IMR-90 (cell line): ENCODE results near the gene MYT1. TPM values are rescaled to one million over a fixed set of nuclear protein-coding genes. Genes with fewer than 3 reads are reported as not detected.

Source experiments
- ATAC-seq: fragments of 200-7000 bp; cut with Tn5 transposase; 2 replicates; pipeline ENCODE4 v1.9.1; 2020; ENCODE audit warnings: low read depth, mild to moderate bottlenecking, moderate library complexity
- BruUV-seq: library from RNA; stranded (reverse); fragments of 400-500 nt; replicated peaks from 2 replicates; lab custom pipeline; 2021; lab: Mats Ljungman, UMichigan
- CTCF ChIA-PET: fragments of 300-600 bp; formaldehyde crosslinking; extraction: SDS; loops from one replicate; lab custom pipeline; 2021; ENCODE audit warnings: antibody characterized with exemption; lab: Yijun Ruan, JAX
- POLR2A ChIA-PET: fragments of 300-600 bp; sonication (Branson Sonifier 250); formaldehyde crosslinking; loops from one replicate; lab custom pipeline; 2022; ENCODE audit warnings: antibody characterized with exemption; ENCODE audit not compliant: unreplicated experiment; lab: Charles Lee
- DNase-seq: peaks from one replicate; pipeline ENCODE4 v3.0.0; 2013
- H2AFZ ChIP-seq: replicated peaks from 2 replicates; pipeline ENCODE3; 2013; ENCODE audit warnings: low read length, mild to moderate bottlenecking; ENCODE audit not compliant: poor library complexity
- H2AK5ac ChIP-seq: 2 replicates; pipeline ENCODE4 v1.6.1; 2013; ENCODE audit warnings: low read depth, low read length, inconsistent platforms
- H2AK9ac ChIP-seq: replicated peaks from 2 replicates; pipeline ENCODE3; 2013; ENCODE audit warnings: mild to moderate bottlenecking, low read depth, low read length, moderate library complexity; ENCODE audit not compliant: poor library complexity
- H2BK120ac ChIP-seq: 2 replicates; pipeline ENCODE4 v1.6.1; 2013; ENCODE audit warnings: low read depth, low read length, inconsistent platforms
- H2BK15ac ChIP-seq: 3 replicates; pipeline ENCODE4 v1.6.1; 2013; ENCODE audit warnings: low read depth, low read length, inconsistent platforms
- H2BK20ac ChIP-seq: 2 replicates; pipeline ENCODE4 v1.6.1; 2013; ENCODE audit warnings: low read depth, mild to moderate bottlenecking, inconsistent platforms, low read length, moderate library complexity
- H2BK5ac ChIP-seq: 2 replicates; pipeline ENCODE4 v1.6.1; 2013; ENCODE audit warnings: mild to moderate bottlenecking, low read depth, low read length, inconsistent platforms; ENCODE audit not compliant: poor library complexity, severe bottlenecking
- H3K14ac ChIP-seq: replicated peaks from 2 replicates; pipeline ENCODE4 v1.6.1; 2013; ENCODE audit warnings: low read depth, low read length, inconsistent platforms
- H3K18ac ChIP-seq: 2 replicates; pipeline ENCODE4 v1.6.1; 2013; ENCODE audit warnings: low read depth, low read length, control low read depth
- H3K23ac ChIP-seq: 2 replicates; pipeline ENCODE4 v1.6.1; 2013; ENCODE audit warnings: low read depth, low read length, inconsistent platforms
- H3K27ac ChIP-seq: 2 replicates; pipeline ENCODE4 v1.5.1; 2013; ENCODE audit warnings: mild to moderate bottlenecking, control low read depth, low read length; ENCODE audit not compliant: insufficient read depth
- H3K27me3 ChIP-seq: 2 replicates; pipeline ENCODE4 v1.6.1; 2013; ENCODE audit warnings: low read length; ENCODE audit not compliant: control insufficient read depth, insufficient read depth
- H3K36me3 ChIP-seq: 2 replicates; pipeline ENCODE4 v1.6.1; 2013; ENCODE audit warnings: low read length, mixed read lengths; ENCODE audit not compliant: control insufficient read depth, insufficient read depth
- H3K4ac ChIP-seq: 2 replicates; pipeline ENCODE4 v1.6.1; 2013; ENCODE audit warnings: low read depth, low read length, inconsistent platforms
- H3K4me1 ChIP-seq: 2 replicates; pipeline ENCODE4 v1.6.1; 2013; ENCODE audit warnings: low read length, mixed read lengths; ENCODE audit not compliant: control insufficient read depth, insufficient read depth
- H3K4me2 ChIP-seq: 2 replicates; pipeline ENCODE4 v1.6.1; 2013; ENCODE audit warnings: low read depth, mild to moderate bottlenecking, control low read depth, low read length, moderate library complexity
- H3K4me3 ChIP-seq: 2 replicates; pipeline ENCODE4 v1.5.1; 2013; ENCODE audit warnings: low read depth, mild to moderate bottlenecking, control low read depth, low read length, moderate library complexity; ENCODE audit not compliant: insufficient read depth
- H3K56ac ChIP-seq: 2 replicates; pipeline ENCODE4 v1.6.1; 2013; ENCODE audit warnings: low read length, inconsistent platforms; ENCODE audit not compliant: insufficient read depth; ENCODE audit errors: extremely low read depth
- H3K79me1 ChIP-seq, 2 experiments: 2 replicates each; pipeline ENCODE4 v1.6.1; 2013; ENCODE audit warnings: low read length in 2 of 2, inconsistent platforms in 1 of 2, low read depth in 1 of 2
- H3K9ac ChIP-seq: 2 replicates; pipeline ENCODE4 v1.6.1; 2013; ENCODE audit warnings: low read depth, low read length, control low read depth
- H3K9me1 ChIP-seq: 2 replicates; pipeline ENCODE4 v1.6.1; 2013; ENCODE audit warnings: low read length, inconsistent platforms; ENCODE audit not compliant: insufficient read depth
- H3K9me3 ChIP-seq: 2 replicates; pipeline ENCODE4 v1.6.1; 2013; ENCODE audit warnings: low read length; ENCODE audit not compliant: control insufficient read depth, insufficient read depth
- H4K20me1 ChIP-seq: 2 replicates; pipeline ENCODE4 v1.6.1; 2013; ENCODE audit warnings: low read length, inconsistent platforms; ENCODE audit not compliant: insufficient read depth
- H4K5ac ChIP-seq: 2 replicates; pipeline ENCODE4 v1.6.1; 2013; ENCODE audit warnings: mild to moderate bottlenecking, low read depth, low read length, control low read depth
- H4K8ac ChIP-seq, 2 experiments: 2 replicates each; pipeline ENCODE4 v1.6.1; 2013; ENCODE audit warnings: low read depth in 2 of 2, low read length in 2 of 2, control low read depth in 1 of 2, inconsistent platforms in 1 of 2
- H4K91ac ChIP-seq: 2 replicates; pipeline ENCODE4 v1.6.1; 2013; ENCODE audit warnings: low read depth, low read length, inconsistent platforms; ENCODE audit not compliant: insufficient read depth
- BHLHE40 ChIP-seq: fragments of 150-350 bp; IDR thresholded peaks from 2 replicates; pipeline ENCODE4 v1.6.1; 2016; ENCODE audit warnings: mild to moderate bottlenecking, low read depth, low read length
- CTCF ChIP-seq: conservative IDR thresholded peaks from 2 replicates; pipeline ENCODE4 v1.5.1; 2012; ENCODE audit warnings: mild to moderate bottlenecking, low read depth, low read length, improper control_type of control experiment
- ELK1 ChIP-seq: fragments of 150-350 bp; IDR thresholded peaks from 2 replicates; pipeline ENCODE4 v1.6.1; 2016; ENCODE audit warnings: low read depth, mild to moderate bottlenecking, low read length, moderate library complexity, borderline replicate concordance
- FOS ChIP-seq: fragments of 150-350 bp; IDR thresholded peaks from 2 replicates; pipeline ENCODE4 v1.6.1; 2016; ENCODE audit warnings: low read depth, low read length
- MAFK ChIP-seq: IDR thresholded peaks from 2 replicates; pipeline ENCODE4 v1.6.1; 2012; ENCODE audit warnings: low read depth, low read length, improper control_type of control experiment
- MAZ ChIP-seq: IDR thresholded peaks from 2 replicates; pipeline ENCODE4 v1.6.1; 2012; ENCODE audit warnings: low read depth, mild to moderate bottlenecking, low read length, improper control_type of control experiment, moderate library complexity, borderline replicate concordance
- MXI1 ChIP-seq: IDR thresholded peaks from 2 replicates; pipeline ENCODE4 v1.6.1; 2012; ENCODE audit warnings: low read depth, mild to moderate bottlenecking, low read length, moderate library complexity, borderline replicate concordance
- NFE2L2 ChIP-seq: fragments of 150-350 bp; IDR thresholded peaks from 2 replicates; pipeline ENCODE4 v1.6.1; 2016; ENCODE audit warnings: low read depth, mild to moderate bottlenecking, low read length
- POLR2A ChIP-seq: IDR thresholded peaks from 2 replicates; pipeline ENCODE4 v1.6.1; 2012; ENCODE audit warnings: mild to moderate bottlenecking, low read depth, low read length
- RAD21 ChIP-seq: IDR thresholded peaks from 2 replicates; pipeline ENCODE4 v1.6.1; 2012; ENCODE audit warnings: low read length, improper control_type of control experiment
- RCOR1 ChIP-seq: IDR thresholded peaks from 2 replicates; pipeline ENCODE4 v1.6.1; 2012; ENCODE audit warnings: mild to moderate bottlenecking, low read length, improper control_type of control experiment; ENCODE audit not compliant: insufficient replicate concordance
- RFX5 ChIP-seq: IDR thresholded peaks from 2 replicates; pipeline ENCODE4 v1.8.0; 2012; ENCODE audit warnings: low read depth, mild to moderate bottlenecking, low read length, moderate library complexity
- SMC3 ChIP-seq: fragments of 150-350 bp; IDR thresholded peaks from 2 replicates; pipeline ENCODE4 v1.6.1; 2016; ENCODE audit warnings: low read depth, mild to moderate bottlenecking, antibody characterized with exemption, low read length, moderate library complexity
- WGBS, 2 experiments: methylation state at CpG; one replicate each; pipeline versions ENCODE4 v1.1.5 to v1.1.7; 2013; ENCODE audit warnings: missing lambda C conversion rate in 2 of 2; ENCODE audit not compliant: insufficient read length in 1 of 2; ENCODE audit errors: extremely low coverage in 2 of 2; 5-methylcytosine and 5-hydroxymethylcytosine counted together
- dilution Hi-C: fragments of 300-500 bp; cut with HindIII; formaldehyde crosslinking; loops from one replicate; pipeline ENCODE4 v1.14.3; 2018; ENCODE audit warnings: low sequenced_read_pairs; ENCODE audit not compliant: unreplicated experiment
- in situ Hi-C: fragments of 300-500 bp; cut with MboI; formaldehyde crosslinking; loops from 3 replicates; pipeline ENCODE4 v1.14.3; 2019; ENCODE audit warnings: low sequenced_read_pairs, inconsistent platforms, mixed read lengths
- intact Hi-C: fragments of 100-400 bp; cut with micrococcal nuclease; formaldehyde crosslinking; loops from 2 replicates; pipeline ENCODE4 v1.10.0; 2022
- polyA plus RNA-seq, 3 experiments: library from polyadenylated mRNA; depleted of rRNA; stranded (reverse); fragments of >200 nt; gene quantifications; 2 replicates each; pipeline ENCODE4 v1.2.3, GENCODE V29; 2012; ENCODE audit warnings: low replicate concordance in 1 of 3
- total RNA-seq: library from RNA; depleted of rRNA; stranded (reverse); fragments of >200 nt; gene quantifications from 2 replicates; pipeline ENCODE4 v1.2.3, GENCODE V29; 2012

MYT1 gene
- total and polyA plus RNA-seq, 2 of the 4 experiments (the other 2 are of a cell fraction) = not detected

GRCh38 chr20:64179805-64180204 is 15.6 kb downstream of the MYT1 start:
- no peak for DNase-seq
- TF ChIP-seq POLR2A (no peak), RAD21 (no peak), RFX5 (no peak), ELK1 (no peak), BHLHE40 (no peak), CTCF (no peak), MXI1 (no peak), MAFK (no peak), SMC3 (no peak), NFE2L2 (no peak), RCOR1 (no peak), FOS (no peak), MAZ (no peak)
- Histone ChIP-seq H4K8ac (no peak overlapping the region), H3K79me1 (no peaks in the 10 kb centered on the region), H3K9me1 (no peaks in the 10 kb centered on the region), H3K36me3 (no peaks in the 10 kb centered on the region), H2BK5ac (no peak overlapping the region), H2AK5ac (no peak overlapping the region), H3K9me3 (no peaks in the 10 kb centered on the region; the same call in 1 of the 2 replicates), H3K4me3 (no peak overlapping the region), H2AFZ (no peak overlapping the region), H3K4me2 (no peak overlapping the region), H2BK15ac (no peak overlapping the region), H3K23ac (no peak overlapping the region), H3K56ac (no peak overlapping the region), H4K91ac (no peak overlapping the region), H3K18ac (no peak overlapping the region), H3K27me3 (peaks cover 23% of the 10 kb centered on the region), H4K5ac (no peak overlapping the region), H4K20me1 (no peaks in the 10 kb centered on the region), H2BK120ac (no peak overlapping the region), H3K4me1 (no peaks in the 10 kb centered on the region), H3K27ac (no peak overlapping the region), H2AK9ac (no peak overlapping the region), H3K4ac (no peak overlapping the region), H3K14ac (no peak overlapping the region), H2BK20ac (no peak overlapping the region), H3K9ac (no peak overlapping the region)
- no TSS peak for BruUV-seq
- ATAC-seq = no peak
- intact Hi-C loops = no loop called here
- POLR2A ChIA-PET = no interaction called here
- WGBS, 2 experiments = 48% methylated on average over 5 of the region's 6 CpGs; no CpG with 5 or more reads in 1 of the 2 experiments
- in situ Hi-C loops = no loop called here
- CTCF ChIA-PET = no interaction called here
- dilution Hi-C loops = no loop called here
